WERI-Rb-1 (cell line): ENCODE data around the gene KRT85.
A peak's percentile ranks its signal among the peaks of the same experiment; 100 is the strongest.
"Not testable (repeated sequence)": the region's sequence is repeated elsewhere in the genome, so short reads cannot be mapped to it uniquely, and the experiment has no call there.

Experiments used
- DNase-seq: peaks from one replicate; pipeline ENCODE4 v3.0.0-alpha.2; 2020
- H3K27ac ChIP-seq: fragments of 250-450 bp; sonication (Bioruptor Pico); 2 replicates; pipeline ENCODE4 v1.5.1; 2020; ENCODE audit warnings: mild to moderate bottlenecking, moderate library complexity
- H3K27me3 ChIP-seq: fragments of 250-450 bp; sonication (Bioruptor Pico); 2 replicates; pipeline ENCODE4 v1.5.1; 2021; ENCODE audit warnings: mild to moderate bottlenecking, low read depth, moderate library complexity; ENCODE audit not compliant: insufficient read depth, severe bottlenecking
- H3K36me3 ChIP-seq: fragments of 250-450 bp; sonication (Bioruptor Pico); 2 replicates; pipeline ENCODE4 v1.5.1; 2020; ENCODE audit warnings: mild to moderate bottlenecking, moderate library complexity
- H3K4me3 ChIP-seq: 2 replicates; pipeline ENCODE4 v1.5.1; 2011; ENCODE audit warnings: low read depth, mild to moderate bottlenecking, control low read depth, low read length
- H3K9me3 ChIP-seq: fragments of 250-450 bp; sonication (Bioruptor Pico); 2 replicates; pipeline ENCODE4 v1.5.1; 2021; ENCODE audit warnings: mild to moderate bottlenecking, moderate library complexity; ENCODE audit not compliant: severe bottlenecking
- CTCF ChIP-seq: IDR thresholded peaks from 2 replicates; pipeline ENCODE4 v1.5.1; 2011; ENCODE audit warnings: low read depth, mild to moderate bottlenecking, control low read depth, inconsistent platforms, low read length

KRT85 gene

GRCh38 chr12:52318241-52318990, 48.9 kb downstream of the KRT85 start:
- Histone ChIP-seq H3K27me3 (peaks cover 25% of the 10 kb centered on the region), H3K4me3 (no peak overlapping the region), H3K9me3 (no peaks in the 10 kb centered on the region), H3K36me3 (no peaks in the 10 kb centered on the region), H3K27ac (no peak overlapping the region)
- TF ChIP-seq CTCF = no peak
- no peak for DNase-seq

GRCh38 chr12:52317468-52318052, 49.7 kb downstream of the KRT85 start:
- Histone ChIP-seq H3K27me3 (peaks cover 25% of the 10 kb centered on the region), H3K27ac (no peak overlapping the region), H3K9me3 (no peaks in the 10 kb centered on the region), H3K4me3 (no peak overlapping the region), H3K36me3 (no peaks in the 10 kb centered on the region)
- DNase-seq = no peak
- no peak for TF ChIP-seq CTCF

- no peaks in the 10 kb centered on the region for H3K36me3 ChIP-seq
- H3K27ac ChIP-seq = no peak overlapping the region
- TF ChIP-seq CTCF = no peak
- no peaks in the 10 kb centered on the region for H3K9me3 ChIP-seq
- H3K27me3 ChIP-seq = peaks cover 25% of the 10 kb centered on the region
- H3K4me3 ChIP-seq = no peak overlapping the region
- DNase-seq = no peak
These were observed 50.6 kb downstream of the KRT85 start for GRCh38 chr12:52316701-52317100.

- no peak overlapping the region for H3K4me3 ChIP-seq
- no peak overlapping the region for H3K27ac ChIP-seq
- no peaks in the 10 kb centered on the region for H3K36me3 ChIP-seq
- peaks cover 21% of the 10 kb centered on the region for H3K27me3 ChIP-seq
- no peak for TF ChIP-seq CTCF
- DNase-seq = no peak
- no peaks in the 10 kb centered on the region for H3K9me3 ChIP-seq
These were observed 51.0 kb downstream of the KRT85 start for GRCh38 chr12:52316290-52316689.

- H3K27me3 ChIP-seq = peaks cover 19% of the 10 kb centered on the region
These were observed 51.6 kb downstream of the KRT85 start for GRCh38 chr12:52315721-52316120.

More at GRCh38 chr12:52315721-52316120, 51.6 kb downstream of the KRT85 start:
- H3K36me3 ChIP-seq, H3K27ac ChIP-seq, H3K4me3 ChIP-seq, H3K9me3 ChIP-seq: not testable (repeated sequence)
- DNase-seq = peak; percentile 67
- peak; percentile 79 for TF ChIP-seq CTCF
